Stimulated activated CD8-positive, alpha-beta memory T cell treated with anti-CD3 and anti-CD28 coated beads, Interleukin-15, amount 100 ng/mL, for 24 hours (primary cell): ENCODE results near the gene SERINC3.

Experiments used
- DNase-seq: peaks from one replicate; pipeline ENCODE4 v3.0.0-alpha.2; 2020; ENCODE audit warnings: low read depth

The SERINC3 gene

GRCh38 chr20:44532259-44532980 lies 10.6 kb upstream of the SERINC3 start:
- no peak for DNase-seq

GRCh38 chr20:44528309-44528708 lies 6.4 kb upstream of the SERINC3 start:
- DNase-seq = no peak

GRCh38 chr20:44527716-44528199 lies 5.9 kb upstream of the SERINC3 start:
- no peak for DNase-seq

- DNase-seq = no peak
These were observed 4.3 kb upstream of the SERINC3 start for GRCh38 chr20:44526129-44526528.

- DNase-seq = no peak
These were observed 1.9 kb upstream of the SERINC3 start for GRCh38 chr20:44523746-44524145.

GRCh38 chr20:44522841-44523240 lies 971 bp upstream of the SERINC3 start:
- DNase-seq = no peak

GRCh38 chr20:44520881-44521280 lies 989 bp downstream of the SERINC3 start:
- no peak for DNase-seq

- DNase-seq = no peak
These were observed 3.6 kb downstream of the SERINC3 start for GRCh38 chr20:44518248-44518647.

- DNase-seq = no peak
These were observed 4.4 kb downstream of the SERINC3 start for GRCh38 chr20:44517454-44517853.

GRCh38 chr20:44516491-44516890 lies 5.4 kb downstream of the SERINC3 start:
- DNase-seq = no peak

- DNase-seq = no peak
These were observed 8.0 kb downstream of the SERINC3 start for GRCh38 chr20:44513871-44514270.

- DNase-seq = no peak
These were observed 12.1 kb downstream of the SERINC3 start for GRCh38 chr20:44509762-44510161.

GRCh38 chr20:44504402-44505307 lies 17.2 kb downstream of the SERINC3 start:
- DNase-seq = no peak

- no peak for DNase-seq
These were observed 18.9 kb downstream of the SERINC3 start for GRCh38 chr20:44502968-44503367.

- DNase-seq = no peak
These were observed 20.4 kb downstream of the SERINC3 start for GRCh38 chr20:44501448-44501847.

- DNase-seq = no peak
These were observed 21.6 kb downstream of the SERINC3 start for GRCh38 chr20:44500221-44500620.

- no peak for DNase-seq
These were observed 24.1 kb downstream of the SERINC3 start for GRCh38 chr20:44497761-44498160.

- DNase-seq = no peak
These were observed 24.9 kb downstream of the SERINC3 start for GRCh38 chr20:44496976-44497375.

GRCh38 chr20:44495802-44496481 lies 25.9 kb downstream of the SERINC3 start:
- no peak for DNase-seq

- DNase-seq = no peak
These were observed 26.6 kb downstream of the SERINC3 start for GRCh38 chr20:44495257-44495656.

GRCh38 chr20:44494681-44495080 lies 27.2 kb downstream of the SERINC3 start:
- DNase-seq = no peak

GRCh38 chr20:44494266-44494665 lies 27.6 kb downstream of the SERINC3 start:
- DNase-seq = no peak
